GM23338 (cell line): Measurements from ENCODE around the gene MICAL3. TPM values are rescaled to one million over a fixed set of nuclear protein-coding genes. Genes with fewer than 3 reads are reported as not detected.

Source experiments
- ATAC-seq: fragments of 200-7000 bp; cut with Tn5 transposase; 3 replicates; pipeline ENCODE4 v1.9.1; 2020
- DNase-seq: peaks from one replicate; pipeline ENCODE4 v3.0.0-alpha.2; 2015; ENCODE audit warnings: low spot score
- H2AFZ ChIP-seq: fragments of 200-600 bp; sonication (generic); 2 replicates; pipeline ENCODE4 v1.8.0; 2016; ENCODE audit warnings: antibody characterized with exemption, mild to moderate bottlenecking, moderate library complexity
- H3F3A ChIP-seq: fragments of 200-600 bp; sonication (generic); replicated peaks from 2 replicates; pipeline ENCODE4 v1.8.0; 2017; ENCODE audit warnings: antibody characterized with exemption, mixed run types, low read depth
- H3K27ac ChIP-seq: fragments of 200-600 bp; sonication (generic); 2 replicates; pipeline ENCODE4 v1.6.1; 2016; ENCODE audit warnings: low read depth
- H3K27me3 ChIP-seq: fragments of 200-600 bp; sonication (generic); 2 replicates; pipeline ENCODE4 v1.8.0; 2016; ENCODE audit warnings: mild to moderate bottlenecking, mixed run types, moderate library complexity; ENCODE audit not compliant: insufficient read depth
- H3K36me3 ChIP-seq: fragments of 200-600 bp; sonication (generic); 2 replicates; pipeline ENCODE4 v1.8.0; 2016; ENCODE audit warnings: mild to moderate bottlenecking; ENCODE audit not compliant: insufficient read depth
- H3K4me1 ChIP-seq: fragments of 200-600 bp; sonication (generic); 2 replicates; pipeline ENCODE4 v1.8.0; 2016; ENCODE audit warnings: mild to moderate bottlenecking, moderate library complexity; ENCODE audit not compliant: insufficient read depth
- H3K4me2 ChIP-seq: fragments of 200-600 bp; sonication (generic); 2 replicates; pipeline ENCODE4 v1.7.1; 2017; ENCODE audit warnings: mixed run types
- H3K4me3 ChIP-seq: fragments of 200-600 bp; sonication (generic); 2 replicates; pipeline ENCODE4 v1.6.1; 2016; ENCODE audit warnings: mixed run types
- H3K79me2 ChIP-seq: fragments of 200-600 bp; sonication (generic); replicated peaks from 2 replicates; pipeline ENCODE4 v1.8.0; 2017; ENCODE audit warnings: mild to moderate bottlenecking; ENCODE audit not compliant: insufficient read depth
- H3K9me2 ChIP-seq: fragments of 200-600 bp; sonication (generic); 2 replicates; pipeline ENCODE4 v1.8.0; 2017; ENCODE audit not compliant: insufficient read depth
- H4K20me1 ChIP-seq: fragments of 200-600 bp; sonication (generic); replicated peaks from 2 replicates; pipeline ENCODE4 v1.8.0; 2017; ENCODE audit warnings: mild to moderate bottlenecking; ENCODE audit not compliant: insufficient read depth
- H3K27ac Mint-ChIP-seq: 2 replicates; pipeline ENCODE4 v1.8.0; 2020; ENCODE audit warnings: inconsistent platforms, mild to moderate bottlenecking, moderate library complexity, mixed read lengths
- H3K27me3 Mint-ChIP-seq: 3 replicates; pipeline ENCODE4 v1.8.0; 2022; ENCODE audit warnings: low read depth, mild to moderate bottlenecking, moderate library complexity, mixed read lengths, inconsistent platforms; ENCODE audit not compliant: insufficient read depth, poor library complexity
- H3K36me3 Mint-ChIP-seq: 3 replicates; pipeline ENCODE4 v1.8.0; 2021; ENCODE audit warnings: low read depth, mild to moderate bottlenecking, inconsistent platforms, moderate library complexity, mixed read lengths
- H3K4me1 Mint-ChIP-seq: 3 replicates; pipeline ENCODE4 v1.8.0; 2020; ENCODE audit warnings: mild to moderate bottlenecking, inconsistent platforms, mixed read lengths
- H3K4me3 Mint-ChIP-seq: 3 replicates; pipeline ENCODE4 v1.8.0; 2021; ENCODE audit warnings: moderate library complexity, mild to moderate bottlenecking, inconsistent platforms, mixed read lengths
- H3K9me3 Mint-ChIP-seq: 3 replicates; pipeline ENCODE4 v1.8.0; 2020; ENCODE audit warnings: moderate library complexity, mild to moderate bottlenecking, inconsistent platforms, mixed read lengths
- EZH2phosphoT487 ChIP-seq: fragments of 200-600 bp; sonication (generic); IDR thresholded peaks from one replicate; pipeline ENCODE4 v1.8.1; 2018; ENCODE audit warnings: antibody characterized with exemption; ENCODE audit not compliant: unreplicated experiment
- POLR2AphosphoS5 ChIP-seq: IDR thresholded peaks from 2 replicates; pipeline ENCODE4 v1.6.1; 2016; ENCODE audit warnings: antibody characterized with exemption, low read depth
- STAT1 ChIP-seq: IDR thresholded peaks from one replicate; pipeline ENCODE4 v1.6.1; 2016; ENCODE audit warnings: antibody characterized with exemption; ENCODE audit not compliant: unreplicated experiment
- ZNF462 ChIP-seq: fragments of 250-450 bp; sonication (Bioruptor Pico); IDR thresholded peaks from 2 replicates; pipeline ENCODE4 v1.5.0; 2020; ENCODE audit warnings: mild to moderate bottlenecking, moderate library complexity
- polyA plus RNA-seq: library from polyadenylated mRNA; unstranded; fragments of >200 nt; fragmentation: Nextera tagmentation; extraction: Ambion mirVana; gene quantifications from 2 replicates; pipeline ENCODE4 v1.2.1, GENCODE V29; 2016
- total RNA-seq: library from RNA; depleted of rRNA; stranded (reverse); fragments of >200 nt; shearing (Covaris generic); gene quantifications from 2 replicates; pipeline ENCODE4 v1.2.3, GENCODE V29; 2014

MICAL3 gene
- total and polyA plus RNA-seq, 2 experiments from 2014 or later = 10.1 to 33.9 TPM

DNA sequence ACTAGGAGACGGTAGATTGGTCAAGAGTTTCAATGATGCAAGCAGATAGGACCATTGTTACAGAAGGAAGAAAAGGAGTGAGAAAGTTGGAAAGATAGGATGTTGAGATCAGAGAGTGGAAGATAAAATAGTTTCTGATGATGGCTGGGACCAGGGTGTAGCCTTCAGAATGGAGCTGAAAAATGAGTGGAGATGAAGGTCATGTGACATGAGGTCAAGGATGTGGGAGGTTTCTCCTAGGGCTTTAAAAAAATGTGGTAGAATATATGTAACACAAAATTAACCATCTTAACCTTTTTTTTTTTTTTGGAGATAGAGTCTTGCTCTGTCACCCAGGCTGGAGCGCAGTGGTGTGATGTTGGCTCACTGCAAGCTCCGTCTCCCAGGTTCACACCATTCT lies 35.1 kb upstream of the MICAL3 start (continued):
- TF ChIP-seq ZNF462 (CRISPR knock-in tag) = no peak
- TF ChIP-seq POLR2AphosphoS5 = no peak

DNA sequence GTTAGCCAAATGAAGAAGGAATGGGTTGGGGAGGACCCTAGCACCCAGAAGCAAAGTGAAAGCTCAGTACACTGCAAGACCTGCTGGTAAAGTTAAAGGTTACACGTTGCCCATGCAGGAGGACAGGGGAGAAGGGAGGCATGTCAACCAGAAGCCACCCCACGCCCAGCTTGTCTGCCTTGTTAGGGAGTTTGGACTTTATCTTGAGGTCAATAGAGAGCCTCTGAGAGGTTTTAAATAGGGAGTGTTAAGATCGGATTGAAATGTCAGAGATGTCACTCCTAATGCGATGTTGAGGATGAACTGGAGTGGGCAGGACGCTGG lies 34.7 kb upstream of the MICAL3 start:
- H3K4me1 ChIP-seq = no peaks in the 10 kb centered on the region
- no peak overlapping the region for H3K4me3 ChIP-seq
- peaks cover 8% of the 10 kb centered on the region for H3K9me3 Mint-ChIP-seq
- H3K4me2 ChIP-seq = no peak overlapping the region
- H3K27ac Mint-ChIP-seq = no peak overlapping the region
- no peaks in the 10 kb centered on the region for H3K79me2 ChIP-seq
- no peak for ATAC-seq
- H3K27me3 ChIP-seq = no peaks in the 10 kb centered on the region
- no peaks in the 10 kb centered on the region for H4K20me1 ChIP-seq
- TF ChIP-seq STAT1 = no peak
- TF ChIP-seq ZNF462 (CRISPR knock-in tag) = no peak
- no peak for TF ChIP-seq POLR2AphosphoS5
- TF ChIP-seq EZH2phosphoT487 = no peak
- no peak for DNase-seq
- H3K4me1 Mint-ChIP-seq = no peaks in the 10 kb centered on the region; the same call in 2 of the 3 replicates
- no peak overlapping the region for H3K27ac ChIP-seq
- H3K4me3 Mint-ChIP-seq = no peak overlapping the region
- H3K9me2 ChIP-seq = no peaks in the 10 kb centered on the region
- H2AFZ ChIP-seq = no peak overlapping the region
- no peaks in the 10 kb centered on the region; the same call in 2 of the 3 replicates for H3K36me3 Mint-ChIP-seq
- no peaks in the 10 kb centered on the region for H3K36me3 ChIP-seq
- peaks cover 8% of the 10 kb centered on the region for H3K27me3 Mint-ChIP-seq
- H3F3A ChIP-seq = no peaks in the 10 kb centered on the region
